OCI-LY7 (cell line): ENCODE data around the gene GALNT8.

Experiments used
- EZH2phosphoT487 ChIP-seq: fragments of 200-600 bp; sonication (generic); IDR thresholded peaks from 2 replicates; pipeline ENCODE4 v1.6.1; 2018; ENCODE audit warnings: low read depth, borderline replicate concordance, mild to moderate bottlenecking, mixed run types, antibody characterized with exemption, low read length, moderate library complexity, mixed read lengths
- TF ChIP-seq, protein P1 (sequence below): fragments of 200-600 bp; sonication (generic); conservative IDR thresholded peaks from 2 replicates; pipeline ENCODE4 v1.5.1; 2014; ENCODE audit warnings: mild to moderate bottlenecking, antibody characterized with exemption, low read length, moderate library complexity, mixed read lengths

GRCh38 chr12:4745249-4745648 lies 25.0 kb downstream of the GALNT8 start:
- TF ChIP-seq, protein P1, sequence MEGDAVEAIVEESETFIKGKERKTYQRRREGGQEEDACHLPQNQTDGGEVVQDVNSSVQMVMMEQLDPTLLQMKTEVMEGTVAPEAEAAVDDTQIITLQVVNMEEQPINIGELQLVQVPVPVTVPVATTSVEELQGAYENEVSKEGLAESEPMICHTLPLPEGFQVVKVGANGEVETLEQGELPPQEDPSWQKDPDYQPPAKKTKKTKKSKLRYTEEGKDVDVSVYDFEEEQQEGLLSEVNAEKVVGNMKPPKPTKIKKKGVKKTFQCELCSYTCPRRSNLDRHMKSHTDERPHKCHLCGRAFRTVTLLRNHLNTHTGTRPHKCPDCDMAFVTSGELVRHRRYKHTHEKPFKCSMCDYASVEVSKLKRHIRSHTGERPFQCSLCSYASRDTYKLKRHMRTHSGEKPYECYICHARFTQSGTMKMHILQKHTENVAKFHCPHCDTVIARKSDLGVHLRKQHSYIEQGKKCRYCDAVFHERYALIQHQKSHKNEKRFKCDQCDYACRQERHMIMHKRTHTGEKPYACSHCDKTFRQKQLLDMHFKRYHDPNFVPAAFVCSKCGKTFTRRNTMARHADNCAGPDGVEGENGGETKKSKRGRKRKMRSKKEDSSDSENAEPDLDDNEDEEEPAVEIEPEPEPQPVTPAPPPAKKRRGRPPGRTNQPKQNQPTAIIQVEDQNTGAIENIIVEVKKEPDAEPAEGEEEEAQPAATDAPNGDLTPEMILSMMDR: no peak
- TF ChIP-seq EZH2phosphoT487: no peak
